Bronchial epithelial cell (primary cell): ENCODE results near the gene THSD4. TPM values are rescaled to one million over a fixed set of nuclear protein-coding genes. Genes with fewer than 3 reads are reported as not detected.

Experiments
- DNase-seq: peaks from one replicate; pipeline ENCODE4 v3.0.0-alpha.2; 2010; ENCODE audit warnings: low read depth
- FAIRE-seq: peaks from 2 replicates; lab custom pipeline; 2011; peaks lifted over from hg19 to GRCh38; lab: Jason Lieb, UNC
- H3K27me3 ChIP-seq: 2 replicates; pipeline ENCODE4 v1.5.1; 2011; ENCODE audit warnings: low read length; ENCODE audit not compliant: control insufficient read depth, insufficient read depth
- H3K36me3 ChIP-seq: 2 replicates; pipeline ENCODE4 v1.5.1; 2011; ENCODE audit warnings: low read length; ENCODE audit not compliant: control insufficient read depth, insufficient read depth
- H3K4me3 ChIP-seq: 2 replicates; pipeline ENCODE4 v1.5.1; 2011; ENCODE audit warnings: mild to moderate bottlenecking, low read depth, low read length, control low read depth
- total RNA-seq: library from RNA; depleted of rRNA; stranded (reverse); fragments of >200 nt; gene quantifications from 2 replicates; pipeline ENCODE4 v1.2.1, GENCODE V29; 2014
- TF ChIP-seq, protein P1 (sequence below): IDR thresholded peaks from 2 replicates; pipeline ENCODE4 v1.5.1; 2011; ENCODE audit warnings: mild to moderate bottlenecking, moderate library complexity, low read length, control low read depth, inconsistent platforms; ENCODE audit not compliant: insufficient read depth, severe bottlenecking

THSD4 gene
- total RNA-seq, 1 donor from 2014 or later, result 14.5 TPM

GRCh38 chr15:71577071-71577470, 461.8 kb downstream of the THSD4 start:
- DNase-seq (no peak), FAIRE-seq (no peak)
- H3K4me3 ChIP-seq, result no peak overlapping the region
- TF ChIP-seq, protein P1, sequence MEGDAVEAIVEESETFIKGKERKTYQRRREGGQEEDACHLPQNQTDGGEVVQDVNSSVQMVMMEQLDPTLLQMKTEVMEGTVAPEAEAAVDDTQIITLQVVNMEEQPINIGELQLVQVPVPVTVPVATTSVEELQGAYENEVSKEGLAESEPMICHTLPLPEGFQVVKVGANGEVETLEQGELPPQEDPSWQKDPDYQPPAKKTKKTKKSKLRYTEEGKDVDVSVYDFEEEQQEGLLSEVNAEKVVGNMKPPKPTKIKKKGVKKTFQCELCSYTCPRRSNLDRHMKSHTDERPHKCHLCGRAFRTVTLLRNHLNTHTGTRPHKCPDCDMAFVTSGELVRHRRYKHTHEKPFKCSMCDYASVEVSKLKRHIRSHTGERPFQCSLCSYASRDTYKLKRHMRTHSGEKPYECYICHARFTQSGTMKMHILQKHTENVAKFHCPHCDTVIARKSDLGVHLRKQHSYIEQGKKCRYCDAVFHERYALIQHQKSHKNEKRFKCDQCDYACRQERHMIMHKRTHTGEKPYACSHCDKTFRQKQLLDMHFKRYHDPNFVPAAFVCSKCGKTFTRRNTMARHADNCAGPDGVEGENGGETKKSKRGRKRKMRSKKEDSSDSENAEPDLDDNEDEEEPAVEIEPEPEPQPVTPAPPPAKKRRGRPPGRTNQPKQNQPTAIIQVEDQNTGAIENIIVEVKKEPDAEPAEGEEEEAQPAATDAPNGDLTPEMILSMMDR, result no peak
- no peaks in the 10 kb centered on the region for H3K27me3 ChIP-seq
- no peaks in the 10 kb centered on the region for H3K36me3 ChIP-seq

- Histone ChIP-seq H3K27me3 (no peaks in the 10 kb centered on the region), H3K4me3 (no peak overlapping the region), H3K36me3 (no peaks in the 10 kb centered on the region)
- TF ChIP-seq, protein P1, result no peak
- DNase-seq, result no peak
- no peak for FAIRE-seq
Measured at GRCh38 chr15:71581398-71581930, 466.2 kb downstream of the THSD4 start.

DNA sequence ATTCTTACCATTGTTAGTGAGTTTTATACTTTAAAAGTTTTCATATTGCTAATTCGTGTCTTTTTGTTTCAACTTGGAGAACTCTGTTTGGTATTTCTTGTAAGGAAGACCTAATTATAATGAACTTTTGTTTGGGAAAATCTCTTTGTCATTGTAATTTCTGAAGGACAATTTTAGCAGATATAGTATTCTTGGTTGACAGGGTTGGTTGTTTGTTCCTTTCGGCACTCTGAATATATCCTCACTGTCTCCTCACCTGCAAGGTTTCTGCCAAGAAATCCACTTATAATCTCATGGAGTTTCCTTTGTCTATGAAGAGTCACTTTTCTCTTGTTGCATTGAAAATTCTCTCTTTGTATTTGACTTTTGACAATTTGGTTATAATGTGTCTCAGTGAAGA, 469.9 kb downstream of the THSD4 start:
- TF ChIP-seq, protein P1, result no peak
- DNase-seq (no peak), FAIRE-seq (no peak)
- no peaks in the 10 kb centered on the region for H3K36me3 ChIP-seq
- no peak overlapping the region for H3K4me3 ChIP-seq
- no peaks in the 10 kb centered on the region for H3K27me3 ChIP-seq

DNA sequence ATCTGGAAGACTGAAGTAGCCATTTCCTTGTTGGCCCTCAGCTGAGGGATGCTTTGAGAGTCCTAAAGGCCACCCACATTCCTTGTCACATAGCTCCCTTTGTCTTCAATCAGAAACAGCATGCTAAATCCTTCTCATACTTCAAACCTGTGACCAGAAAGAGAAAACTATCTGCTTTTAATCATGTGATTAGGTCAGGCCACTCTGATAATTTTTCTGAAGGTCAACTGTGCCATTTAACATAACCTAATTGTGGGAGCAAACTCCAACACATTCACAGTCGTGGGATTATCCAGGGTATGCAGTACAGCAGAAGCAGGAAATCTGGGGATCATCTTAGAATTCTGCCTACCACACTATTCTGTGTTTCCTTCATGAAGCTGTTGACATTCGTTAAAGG, 471.2 kb downstream of the THSD4 start:
- FAIRE-seq (no peak), DNase-seq (no peak)
- TF ChIP-seq, protein P1, result no peak
- Histone ChIP-seq H3K27me3 (no peaks in the 10 kb centered on the region), H3K4me3 (no peak overlapping the region), H3K36me3 (no peaks in the 10 kb centered on the region)

DNA sequence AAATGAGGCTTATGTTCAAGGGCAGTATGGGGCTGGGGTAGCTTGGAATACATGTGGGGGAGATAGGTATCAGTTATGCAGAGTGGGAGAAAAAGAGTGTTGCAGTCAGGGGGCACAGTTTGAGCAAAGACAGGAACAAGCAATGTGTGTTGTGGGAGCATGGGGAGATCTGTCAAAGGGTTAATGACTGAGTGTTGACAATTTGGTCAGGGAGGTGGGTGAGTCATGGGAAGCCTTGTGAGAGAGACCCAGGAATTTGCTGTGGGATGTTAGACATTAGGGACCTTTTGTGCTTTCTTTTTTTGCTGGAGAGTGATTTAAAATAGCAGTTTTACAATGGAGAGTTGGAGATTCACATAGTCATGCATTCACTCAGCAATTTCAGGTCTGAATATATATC, 473.5 kb downstream of the THSD4 start:
- DNase-seq (peak; percentile 68), FAIRE-seq (peak; percentile 28)
- TF ChIP-seq, protein P1, result no peak
- H3K36me3 ChIP-seq, result no peaks in the 10 kb centered on the region
- no peaks in the 10 kb centered on the region for H3K27me3 ChIP-seq
- H3K4me3 ChIP-seq, result no peak overlapping the region

DNA sequence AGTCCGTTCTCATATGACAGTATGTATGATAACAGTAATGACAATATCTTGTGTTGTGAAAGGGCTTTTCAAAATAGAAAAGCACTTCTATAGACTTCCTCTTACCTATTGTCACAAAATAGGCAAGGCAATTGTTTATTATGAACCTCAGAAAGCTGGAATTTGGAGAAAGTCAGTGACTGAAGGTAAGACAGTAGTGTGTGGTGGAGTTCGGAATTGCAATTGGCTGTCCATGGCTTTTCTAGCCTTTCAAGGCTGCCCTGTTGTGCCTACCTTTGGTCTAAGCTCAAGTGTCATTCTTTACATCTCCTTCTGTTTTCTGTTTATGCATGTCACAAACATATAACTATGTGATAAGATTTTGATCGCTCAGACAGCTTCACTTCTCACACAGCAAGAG, 475.8 kb downstream of the THSD4 start:
- FAIRE-seq (no peak), DNase-seq (no peak)
- Histone ChIP-seq H3K27me3 (no peaks in the 10 kb centered on the region), H3K4me3 (no peak overlapping the region), H3K36me3 (no peaks in the 10 kb centered on the region)
- TF ChIP-seq, protein P1, result no peak
